ENCODE data around the gene ITGBL1.
"Not testable (repeated sequence)": the region's sequence is repeated elsewhere in the genome, so short reads cannot be mapped to it uniquely, and the experiment has no call there.

ITGBL1 gene

DNA sequence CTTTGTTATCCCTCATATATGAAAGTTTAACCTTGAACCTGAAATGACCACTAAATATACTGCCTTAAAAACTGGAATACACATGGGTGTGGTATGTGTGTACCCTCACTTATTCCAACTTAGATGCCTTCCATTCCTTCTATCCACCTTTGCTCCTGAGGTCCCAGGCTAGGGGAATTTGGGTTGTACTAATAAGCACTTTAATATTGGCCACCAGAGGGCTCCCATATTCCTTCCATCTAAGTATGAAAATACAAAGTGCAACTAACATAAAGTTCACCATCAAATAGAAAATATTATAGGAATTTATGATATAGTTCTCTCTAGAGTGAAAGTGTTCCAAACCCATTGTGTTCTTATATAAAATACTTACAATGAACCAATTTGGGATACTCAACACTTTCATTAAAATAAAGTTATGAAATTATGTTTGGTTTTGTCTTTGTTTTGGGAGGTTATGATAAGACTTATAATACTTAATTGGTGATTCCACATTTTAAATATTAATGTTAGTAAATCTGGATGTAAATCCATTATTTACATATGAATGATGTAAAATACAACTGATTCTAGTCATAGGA lies 62.3 kb downstream of the ITGBL1 start:
- DNase-seq: peak; percentile 70

DNA sequence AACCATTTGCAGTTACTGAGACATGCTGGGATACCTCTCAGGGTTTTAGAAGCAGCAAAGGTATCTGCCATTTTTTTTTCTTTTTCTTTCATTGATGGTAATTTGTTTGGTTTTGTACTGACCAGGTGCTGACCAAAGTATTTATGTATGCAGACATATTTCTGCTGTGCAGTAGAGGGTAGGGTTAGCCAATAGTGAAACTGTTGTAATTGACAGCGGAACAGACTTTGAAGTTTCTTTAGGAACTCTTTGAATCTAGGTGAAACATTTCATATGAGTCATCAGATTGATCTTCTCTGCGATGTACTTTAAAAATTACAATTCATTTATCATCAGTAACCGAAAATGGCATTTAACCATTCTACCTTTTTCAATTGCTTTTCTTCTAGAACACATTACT lies 63.0 kb downstream of the ITGBL1 start:
- DNase-seq: no peak

DNA sequence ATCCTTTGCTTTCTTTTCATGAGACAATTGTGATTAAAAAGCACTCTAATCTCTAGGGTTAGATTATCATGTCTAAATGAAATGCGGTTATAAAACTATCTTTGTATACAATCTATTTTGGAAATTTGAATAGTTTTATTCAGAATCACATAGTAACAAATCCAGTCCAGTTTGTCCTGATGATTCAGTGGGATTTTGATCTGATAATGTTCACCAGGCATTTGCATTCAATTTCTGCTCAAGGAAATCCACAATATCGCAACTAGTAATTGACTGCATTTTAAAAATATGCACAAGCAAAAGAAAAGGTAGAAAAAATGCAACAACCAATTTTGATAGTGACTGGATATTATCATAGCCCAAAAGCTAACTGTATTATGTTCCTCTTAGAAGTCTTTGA lies 63.8 kb downstream of the ITGBL1 start:
- DNase-seq: no peak

DNA sequence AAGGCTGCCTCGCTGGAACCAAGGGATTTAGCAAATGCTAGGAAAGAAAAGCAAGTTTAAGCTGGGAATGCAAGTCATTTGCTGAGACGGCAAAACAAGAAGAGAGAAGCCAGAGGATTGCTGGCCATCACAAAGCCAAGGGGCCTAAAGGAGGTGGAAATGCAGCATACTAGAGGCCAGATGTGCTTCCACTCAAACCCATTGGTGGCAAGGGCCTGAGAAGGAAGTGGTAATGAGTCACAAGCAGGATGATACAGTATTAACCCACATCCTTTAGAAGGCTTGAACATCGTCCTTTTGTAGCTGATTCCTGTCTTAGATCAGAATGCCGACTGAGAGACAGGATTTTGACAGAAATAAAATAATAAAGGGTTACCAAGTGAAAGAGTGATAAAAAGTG lies 68.2 kb downstream of the ITGBL1 start:
- DNase-seq: no peak

DNA sequence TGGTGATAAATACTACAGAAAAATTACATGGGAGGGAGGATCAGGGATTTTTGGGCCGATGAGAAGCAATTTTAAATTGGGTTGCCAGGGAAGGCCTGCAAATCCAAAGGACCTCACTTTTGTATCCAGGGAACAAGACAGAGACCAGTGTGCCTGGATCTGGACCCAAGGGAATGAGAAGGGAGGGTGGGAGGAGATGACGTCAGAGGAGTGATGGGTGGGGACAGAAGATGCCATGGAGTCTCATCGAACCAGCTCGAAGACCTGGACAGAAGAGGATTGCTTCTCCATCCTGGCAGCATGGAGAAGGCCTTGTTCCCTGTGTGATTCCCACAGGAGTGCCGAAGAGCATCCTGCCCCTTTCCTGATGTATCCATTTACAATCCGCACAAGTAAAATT lies 68.9 kb downstream of the ITGBL1 start:
- no peak for DNase-seq

DNA sequence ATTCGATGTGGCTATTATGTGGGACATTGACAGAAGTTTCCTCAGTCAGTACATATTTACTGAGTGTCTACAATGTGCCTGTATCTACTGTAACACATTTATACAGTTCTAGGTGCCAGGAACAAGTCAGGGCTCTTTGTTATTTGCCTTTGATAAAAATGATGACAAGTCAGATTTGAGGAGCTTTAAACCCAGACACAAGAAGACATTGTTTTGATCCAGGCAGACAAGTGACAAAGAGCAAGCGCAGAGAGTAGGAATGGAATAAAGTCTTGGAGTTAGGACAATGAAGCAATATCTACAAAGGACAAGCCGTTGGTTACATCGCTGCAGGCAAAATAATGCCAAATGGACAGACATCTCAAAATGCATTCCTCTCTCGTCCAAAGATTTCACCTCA lies 70.1 kb downstream of the ITGBL1 start:
- no peak for DNase-seq

DNA sequence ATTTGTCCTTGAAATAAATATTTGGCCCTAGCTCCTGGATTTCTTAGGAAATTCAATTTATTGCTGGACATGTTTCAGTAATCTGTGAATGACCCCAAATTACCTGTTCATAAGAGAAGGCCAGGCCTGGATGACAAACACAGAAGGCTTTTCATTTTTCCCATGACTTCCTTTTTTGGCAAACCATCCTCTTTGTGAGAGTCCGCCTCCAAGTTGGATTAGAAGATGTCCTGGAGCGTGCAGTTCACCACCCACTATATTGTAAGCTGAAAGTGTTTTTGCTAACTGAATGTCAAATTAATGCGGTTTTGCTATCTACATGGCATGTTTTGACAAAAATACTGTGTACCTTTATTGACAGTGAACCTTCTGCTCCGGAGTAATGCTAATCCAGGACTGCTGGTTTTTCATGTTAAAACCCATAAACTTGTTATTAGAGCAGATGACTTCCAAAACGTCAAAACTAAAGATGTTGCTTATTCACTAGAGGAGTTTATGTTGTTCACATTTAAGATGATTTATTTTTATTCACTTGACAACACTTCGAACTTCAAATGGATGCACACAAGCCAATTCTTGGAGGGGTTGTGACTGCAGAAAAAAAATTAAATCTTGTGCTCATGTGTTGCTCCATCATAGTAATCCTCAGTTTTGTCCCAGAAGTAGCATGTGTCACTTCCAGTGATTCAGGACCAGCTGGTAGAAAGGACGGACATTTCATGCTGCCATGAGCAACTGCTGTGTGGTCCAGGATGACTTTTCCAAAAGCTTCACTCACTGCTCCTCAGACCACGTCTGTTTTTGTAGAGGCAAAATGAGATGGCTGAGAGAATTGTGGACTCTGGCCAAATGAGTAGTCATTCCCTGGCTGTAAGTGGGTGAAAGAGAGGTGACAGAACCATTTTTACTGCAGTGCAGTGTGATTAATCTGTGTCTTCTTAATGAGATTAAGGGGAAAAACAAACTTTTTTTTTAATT lies 71.0 kb downstream of the ITGBL1 start:
- DNase-seq: peak; percentile 55

DNA sequence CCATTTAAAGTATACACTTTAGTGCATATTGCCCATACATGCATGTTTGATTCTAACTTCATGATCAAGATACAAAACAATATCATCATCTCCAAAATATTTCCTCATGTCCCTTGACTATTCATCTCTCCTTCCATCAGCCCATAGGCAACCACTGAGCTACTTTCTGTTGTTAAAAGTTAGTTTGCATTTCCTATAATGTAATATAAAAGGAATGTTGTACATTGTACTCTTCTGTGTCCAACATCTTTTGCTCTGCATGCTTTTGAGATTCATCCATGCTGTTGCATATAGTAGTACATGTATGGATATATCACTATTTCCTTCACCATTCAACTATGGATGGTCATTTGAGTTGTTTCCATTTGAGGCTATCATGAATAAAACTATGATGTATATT lies 74.7 kb downstream of the ITGBL1 start:
- DNase-seq: no peak

DNA sequence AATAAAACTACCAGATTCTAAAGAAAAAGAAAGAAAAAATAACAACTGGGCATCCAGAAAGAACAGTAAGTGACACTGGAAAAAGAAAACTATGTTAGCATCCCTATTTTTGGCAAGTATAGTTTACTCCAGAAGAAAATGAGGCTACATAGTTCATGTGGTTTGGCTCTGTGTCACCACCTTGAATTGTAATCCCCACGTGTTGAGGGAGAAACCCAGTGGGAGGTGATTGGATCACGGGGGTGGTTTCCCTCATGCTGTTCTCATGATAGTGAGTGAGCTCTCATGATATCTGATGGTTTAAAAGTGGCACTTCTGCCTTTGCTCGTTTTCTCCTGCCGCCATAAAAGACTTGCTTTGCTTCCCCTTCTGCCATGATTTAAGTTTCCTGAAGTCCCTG lies 76.9 kb downstream of the ITGBL1 start:
- DNase-seq: no peak

DNA sequence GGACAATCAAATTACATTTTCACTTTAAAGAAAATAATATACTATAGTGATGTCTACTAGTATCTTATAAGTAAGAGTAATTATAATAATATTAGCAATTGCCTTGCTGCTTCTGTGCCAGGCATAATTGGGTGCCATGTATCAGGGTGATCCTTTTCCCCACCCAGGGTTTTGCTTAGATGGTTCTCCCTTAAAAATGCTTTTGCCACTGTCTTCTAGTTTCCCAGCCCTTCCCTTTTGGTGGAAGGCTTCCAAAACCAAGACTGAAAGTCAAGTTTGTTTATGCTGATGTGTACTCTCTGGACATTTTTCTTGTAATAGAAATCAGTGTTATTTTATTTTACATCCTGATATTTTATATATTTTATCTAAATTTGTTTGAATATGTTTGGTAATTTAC lies 77.8 kb downstream of the ITGBL1 start:
- no peak for DNase-seq

DNA sequence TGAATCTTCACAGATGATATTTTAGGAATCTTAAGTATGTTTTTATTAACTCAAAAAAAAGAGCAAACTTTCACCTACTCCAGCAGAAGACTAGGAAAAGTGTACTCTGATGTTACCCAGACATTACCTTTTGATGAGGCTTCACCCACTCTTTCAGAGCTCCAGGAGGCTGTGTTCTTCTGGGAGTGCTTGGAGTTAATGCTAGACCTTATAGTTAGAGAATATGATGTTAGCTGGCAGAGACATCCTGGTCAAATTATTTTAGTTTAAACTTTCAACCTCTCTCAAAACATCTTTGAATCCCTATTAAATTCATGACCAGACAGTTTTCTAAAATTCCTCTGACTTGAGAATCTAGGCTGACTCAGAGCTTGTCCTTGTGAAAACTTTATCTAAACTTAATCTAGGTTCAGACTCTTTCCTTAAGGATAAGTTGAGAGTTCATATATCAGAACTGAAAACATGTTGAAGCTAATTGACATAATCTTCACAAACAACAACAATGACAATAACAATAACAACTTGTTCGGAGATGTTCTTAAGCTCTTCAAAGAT lies 82.8 kb downstream of the ITGBL1 start:
- no peak for DNase-seq

DNA sequence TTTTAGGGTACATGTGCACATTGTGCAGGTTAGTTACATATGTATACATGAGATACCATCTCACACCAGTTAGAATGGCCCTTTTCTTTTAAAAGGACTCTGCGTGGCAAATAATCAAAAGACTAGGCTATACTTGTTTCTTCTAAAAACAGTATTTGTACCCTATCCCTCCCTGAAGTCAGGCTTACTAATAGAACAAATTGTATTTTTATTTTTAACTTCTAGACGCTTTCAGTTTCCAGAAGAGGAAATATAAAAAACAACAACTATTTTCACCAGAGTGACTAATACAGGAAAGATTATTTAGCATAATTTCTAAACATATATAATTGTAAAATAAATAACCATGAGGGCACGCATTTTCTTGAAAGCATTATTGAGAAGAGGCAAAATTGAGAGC lies 83.6 kb downstream of the ITGBL1 start:
- DNase-seq: no peak

DNA sequence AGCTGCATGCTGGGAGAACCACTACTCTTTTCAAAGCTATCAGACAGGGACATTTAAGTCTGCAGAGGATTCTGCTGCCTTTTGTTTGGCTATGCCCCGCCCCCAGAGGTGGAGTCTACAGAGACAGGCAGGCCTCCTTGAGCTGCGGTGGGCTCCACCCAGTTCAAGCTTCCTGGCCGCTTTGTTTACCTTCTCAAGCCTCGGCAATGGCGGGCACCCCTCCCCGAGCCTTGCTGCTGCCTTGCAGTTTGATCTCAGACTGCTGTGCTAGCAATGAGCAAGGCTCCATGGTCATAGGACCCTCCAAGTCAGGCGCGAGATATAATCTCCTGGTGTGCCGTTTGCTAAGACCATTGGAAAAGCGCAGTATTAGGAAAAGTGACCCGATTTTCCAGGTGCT lies 92.1 kb downstream of the ITGBL1 start:
- DNase-seq: not testable (repeated sequence)

DNA sequence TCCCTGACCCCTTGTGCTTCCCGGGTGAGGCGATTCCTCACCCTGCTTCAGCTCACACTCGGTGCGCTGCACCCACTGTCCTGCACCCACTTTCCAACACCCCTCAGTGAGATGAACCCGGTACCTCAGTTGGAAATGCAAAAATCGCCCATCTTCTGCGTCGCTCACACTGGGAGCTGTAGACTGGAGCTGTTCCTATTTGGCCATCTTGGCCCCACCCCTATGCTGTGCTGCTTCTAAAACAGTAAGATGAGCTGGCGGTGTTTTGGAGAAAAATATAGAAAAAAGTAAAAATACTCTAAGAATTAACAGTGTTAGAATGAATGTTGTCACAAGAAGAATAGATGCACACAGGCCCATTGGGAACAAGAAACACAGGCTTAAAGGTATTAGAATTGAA lies 92.5 kb downstream of the ITGBL1 start:
- DNase-seq: no peak

DNA sequence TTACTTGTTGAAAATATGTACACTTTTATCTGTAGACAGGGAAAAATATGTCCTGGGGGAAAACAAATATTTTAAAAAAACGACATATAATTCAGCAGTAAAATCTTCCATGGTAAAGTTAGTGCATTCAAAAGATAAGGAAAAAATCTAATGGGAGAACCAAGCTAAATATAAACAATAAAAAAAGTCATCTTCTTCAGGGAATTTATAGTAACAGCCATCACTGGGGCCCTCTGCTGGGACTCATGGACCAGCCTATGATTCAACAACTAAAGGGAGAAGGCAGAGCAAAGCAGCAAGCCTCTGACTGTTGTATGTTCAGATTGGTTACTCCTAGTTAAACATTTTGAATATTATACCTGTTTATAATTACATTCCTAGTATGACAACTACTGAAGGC lies 93.0 kb downstream of the ITGBL1 start:
- DNase-seq: no peak

DNA sequence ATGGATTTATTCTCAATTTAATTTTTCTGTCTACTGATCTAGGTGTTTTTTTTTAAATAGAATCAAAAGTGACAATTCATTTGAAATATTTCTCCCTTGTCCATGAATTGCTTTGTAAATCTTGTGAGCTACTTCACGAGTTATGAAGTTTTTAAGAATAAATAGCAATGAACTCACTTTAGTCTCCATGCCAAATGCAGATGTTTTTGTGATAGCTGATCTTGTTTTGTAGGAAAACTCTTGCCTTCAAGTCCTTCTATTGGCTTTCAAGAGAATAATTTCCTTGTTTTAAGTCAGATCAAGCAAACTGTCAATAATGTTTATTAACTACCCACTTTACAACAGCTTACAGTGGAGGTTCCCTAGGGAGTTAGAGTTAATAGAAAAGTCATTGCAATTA lies 99.8 kb downstream of the ITGBL1 start:
- DNase-seq: no peak

DNA sequence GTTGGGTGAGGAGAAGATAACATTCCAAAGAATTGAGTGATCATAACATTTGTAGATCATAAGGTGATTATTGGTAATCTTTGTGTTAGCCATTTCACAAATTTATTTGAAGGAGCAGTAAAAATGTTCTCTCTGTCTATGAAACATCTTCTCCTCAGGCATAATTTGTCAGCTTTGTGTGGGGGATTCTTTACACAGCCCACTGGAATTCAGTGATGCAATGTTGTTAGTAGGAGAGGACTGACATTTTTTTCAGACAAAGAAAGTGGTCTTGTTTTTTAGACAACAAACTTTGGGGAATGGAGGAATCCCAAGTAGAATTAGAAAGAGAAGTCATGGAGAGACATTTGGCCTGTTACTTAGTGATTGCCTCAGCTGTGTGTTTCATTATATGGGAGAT lies 100.3 kb downstream of the ITGBL1 start:
- DNase-seq: no peak

DNA sequence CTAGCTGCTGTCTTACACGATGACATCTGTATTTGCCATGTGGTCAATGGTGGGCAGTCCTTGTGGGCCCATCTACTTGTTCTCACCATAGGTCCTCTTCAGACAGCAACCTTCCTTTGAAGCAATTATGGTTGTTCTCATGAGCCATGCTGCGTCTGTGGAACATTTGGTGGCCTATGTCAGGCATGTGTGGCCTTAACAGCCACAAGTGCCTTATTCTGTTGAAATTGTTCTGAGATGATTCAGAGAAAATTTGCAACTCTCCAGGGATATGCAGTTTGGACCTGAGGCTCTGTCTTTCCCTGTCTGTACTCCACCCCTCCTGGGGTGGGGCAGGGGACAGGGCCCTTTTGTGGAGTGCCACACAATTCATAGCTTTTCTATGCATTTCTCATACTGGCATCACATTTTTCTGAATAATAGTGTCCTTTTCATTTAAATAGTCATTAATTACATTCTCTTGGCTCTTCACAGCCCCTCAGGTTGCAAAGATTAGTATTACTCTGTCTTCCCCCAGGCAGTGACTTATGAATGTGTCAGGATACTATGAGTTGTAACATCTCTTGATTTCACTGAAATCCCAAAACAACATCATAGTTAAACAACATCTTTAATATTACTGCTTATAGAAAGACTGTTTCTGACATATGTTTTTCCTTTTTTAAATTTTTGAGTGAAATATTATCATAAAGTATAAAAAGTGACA lies 102.1 kb downstream of the ITGBL1 start:
- no peak for DNase-seq

DNA sequence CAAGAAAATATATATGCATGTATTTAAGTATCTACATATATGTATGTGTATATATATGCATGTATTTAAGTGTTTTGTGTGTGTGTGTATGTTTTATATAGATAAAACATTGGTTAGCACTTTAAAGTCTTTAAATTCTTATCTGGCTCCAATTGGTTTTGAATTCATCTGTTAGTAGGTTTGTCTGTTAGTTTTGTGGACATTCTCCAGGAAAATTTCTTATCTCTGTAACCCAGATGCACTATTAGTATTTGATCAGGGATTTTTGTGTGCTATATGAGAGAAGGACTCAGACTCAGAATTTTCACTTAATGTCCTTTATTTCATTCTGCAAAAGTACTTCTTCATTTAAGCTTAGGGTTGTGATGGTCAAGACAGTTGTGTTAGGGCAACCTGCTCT lies 103.1 kb downstream of the ITGBL1 start:
- no peak for DNase-seq

DNA sequence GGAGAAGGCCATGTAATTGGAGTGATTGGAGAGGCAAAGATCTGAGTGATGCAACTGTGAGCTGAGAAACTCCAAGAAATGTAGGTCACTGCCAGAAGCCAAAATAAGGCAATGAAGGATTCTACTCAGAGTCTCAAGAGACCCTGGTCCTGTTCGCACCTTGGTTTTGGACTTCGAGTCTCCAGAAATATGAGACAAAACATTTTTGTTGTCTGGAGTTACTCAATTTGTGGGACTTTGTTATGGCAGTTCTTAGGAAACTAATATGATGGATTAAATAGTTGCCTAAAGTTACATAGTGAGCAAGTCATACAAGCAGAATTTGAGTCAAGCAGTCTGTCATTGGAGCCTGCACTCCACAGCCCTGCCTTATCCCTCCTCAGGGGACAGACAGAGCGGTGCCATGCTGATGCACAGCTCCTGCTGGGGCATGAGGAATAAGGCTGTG lies 104.2 kb downstream of the ITGBL1 start:
- DNase-seq: no peak

DNA sequence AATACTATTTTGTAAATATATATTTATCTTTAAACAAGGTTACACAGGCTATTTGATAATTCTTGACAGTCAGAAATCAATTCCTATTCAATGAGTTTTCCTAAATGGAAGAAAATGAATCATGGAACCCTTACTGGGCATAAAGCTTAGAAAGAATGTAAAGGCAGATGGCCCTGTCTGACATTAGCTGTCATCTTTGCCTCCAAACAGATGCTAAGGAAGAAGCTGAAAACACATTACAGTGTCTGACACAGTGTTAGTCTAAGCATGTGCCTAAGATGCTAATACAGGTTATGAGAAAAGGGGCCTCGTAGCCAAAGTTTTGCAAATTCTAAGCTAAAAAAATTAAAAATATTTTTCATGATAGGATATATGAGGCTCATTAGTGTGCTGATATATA lies 112.8 kb downstream of the ITGBL1 start:
- no peak for DNase-seq

DNA sequence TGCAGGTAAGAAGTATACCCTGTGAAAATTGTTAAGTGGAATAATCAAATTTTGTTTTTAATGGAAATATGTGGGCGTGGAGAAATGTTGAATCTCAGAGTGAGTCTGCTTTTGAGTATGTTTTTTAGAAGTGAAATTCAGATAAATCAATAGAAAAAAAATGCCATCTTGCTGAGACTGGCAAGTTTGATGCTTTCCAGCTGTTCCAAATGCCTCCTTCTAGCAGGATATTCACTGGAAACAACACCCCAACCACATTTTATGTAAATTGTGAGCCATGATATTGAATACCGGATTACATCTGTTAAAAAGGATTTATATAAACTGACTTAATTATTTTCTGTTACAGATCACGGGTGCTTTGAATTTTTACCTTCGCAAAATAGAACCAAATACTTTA lies 115.4 kb downstream of the ITGBL1 start:
- DNase-seq: no peak

DNA sequence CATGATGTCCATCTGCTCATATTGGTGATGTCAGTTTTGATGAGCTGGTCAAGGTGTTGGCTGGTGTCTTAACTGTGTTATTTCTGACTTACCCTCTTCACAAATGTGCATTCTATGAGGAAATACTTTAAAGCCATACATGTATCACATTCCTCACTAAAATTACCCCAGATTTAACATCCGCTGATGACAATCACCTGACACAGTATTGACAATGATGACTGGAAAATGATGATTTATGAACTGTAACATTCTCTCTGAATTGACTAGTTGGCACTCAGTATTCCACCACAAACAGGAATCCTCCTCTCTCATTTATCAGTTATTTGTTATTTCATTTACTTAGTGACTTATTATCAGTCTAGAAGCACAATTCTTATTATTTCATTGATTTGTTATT lies 117.3 kb downstream of the ITGBL1 start:
- no peak for DNase-seq

DNA sequence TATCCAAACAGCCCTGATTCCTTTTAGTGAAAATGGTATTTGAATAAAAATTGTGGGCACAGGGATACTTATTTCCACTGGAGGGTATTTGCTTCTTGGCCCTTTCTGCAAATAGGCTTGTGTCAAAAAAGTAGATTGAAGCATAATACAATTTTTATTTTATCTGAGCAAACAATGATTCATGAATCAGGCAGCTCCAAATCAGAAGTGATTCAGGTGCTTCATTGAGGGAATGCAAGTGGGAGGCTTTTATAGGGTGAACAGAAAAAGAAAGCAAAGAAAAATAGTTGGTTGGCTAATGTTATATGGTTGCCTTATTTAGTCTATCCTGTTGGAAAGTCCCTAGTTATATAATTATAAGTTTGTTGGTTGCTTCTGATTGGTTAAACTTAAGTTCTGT lies 117.9 kb downstream of the ITGBL1 start:
- no peak for DNase-seq
